Measurements from ENCODE around the gene RAB8B. TPM values are rescaled to one million over a fixed set of nuclear protein-coding genes. Genes with fewer than 3 reads are reported as not detected.

The RAB8B gene
- total RNA-seq, 1 experiment from 2014 or later: 33.8 TPM

DNA sequence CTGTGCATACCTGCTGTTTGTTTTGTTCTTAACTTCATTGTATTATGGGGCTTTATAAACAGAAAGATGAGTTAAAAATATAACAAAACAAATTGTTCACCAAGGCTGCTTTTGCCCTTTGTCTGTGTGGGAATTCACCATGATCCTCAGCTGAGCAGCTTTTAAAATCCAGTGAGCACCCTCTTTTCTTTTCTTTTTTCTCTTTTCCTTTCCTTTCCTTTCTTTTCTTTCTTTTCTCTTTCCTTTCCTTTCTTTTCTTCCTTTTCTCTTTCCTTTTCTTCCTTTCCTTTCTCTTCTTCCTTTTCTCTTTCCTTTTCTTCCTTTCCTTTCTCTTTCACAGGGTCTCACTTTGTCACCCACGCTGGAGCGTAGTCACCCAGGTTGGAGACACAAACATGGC lies 38.3 kb downstream of the RAB8B start:
- Mint-ChIP-seq H3K27me3 (ENCODE audit: low read depth) (no peaks in the 10 kb centered on the region), H3K9me3 (no peaks in the 10 kb centered on the region), H3K36me3 (ENCODE audit: insufficient read depth in 1 of 3, low read depth in 3 of 3) (no peaks in the 10 kb centered on the region), H3K4me3 (no peak overlapping the region), H3K4me1 (peaks cover 9 to 15% of the 10 kb centered on the region in 2 experiments), H3K27ac (peak overlapping the region in 2 of 3 experiments; percentile 58 to 74; a peak in 5 of 7 replicates)
- no peak for DNase-seq
- no peak overlapping the region for H3K27ac ChIP-seq (ENCODE audit: insufficient read length, low read depth, low read length)
- H2AK5ac ChIP-seq (ENCODE audit: insufficient read length, low read length): no peak overlapping the region
- H3K4ac ChIP-seq (ENCODE audit: low read depth, low read length): no peak overlapping the region
- TF ChIP-seq, protein P1, sequence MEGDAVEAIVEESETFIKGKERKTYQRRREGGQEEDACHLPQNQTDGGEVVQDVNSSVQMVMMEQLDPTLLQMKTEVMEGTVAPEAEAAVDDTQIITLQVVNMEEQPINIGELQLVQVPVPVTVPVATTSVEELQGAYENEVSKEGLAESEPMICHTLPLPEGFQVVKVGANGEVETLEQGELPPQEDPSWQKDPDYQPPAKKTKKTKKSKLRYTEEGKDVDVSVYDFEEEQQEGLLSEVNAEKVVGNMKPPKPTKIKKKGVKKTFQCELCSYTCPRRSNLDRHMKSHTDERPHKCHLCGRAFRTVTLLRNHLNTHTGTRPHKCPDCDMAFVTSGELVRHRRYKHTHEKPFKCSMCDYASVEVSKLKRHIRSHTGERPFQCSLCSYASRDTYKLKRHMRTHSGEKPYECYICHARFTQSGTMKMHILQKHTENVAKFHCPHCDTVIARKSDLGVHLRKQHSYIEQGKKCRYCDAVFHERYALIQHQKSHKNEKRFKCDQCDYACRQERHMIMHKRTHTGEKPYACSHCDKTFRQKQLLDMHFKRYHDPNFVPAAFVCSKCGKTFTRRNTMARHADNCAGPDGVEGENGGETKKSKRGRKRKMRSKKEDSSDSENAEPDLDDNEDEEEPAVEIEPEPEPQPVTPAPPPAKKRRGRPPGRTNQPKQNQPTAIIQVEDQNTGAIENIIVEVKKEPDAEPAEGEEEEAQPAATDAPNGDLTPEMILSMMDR (conservative IDR thresholded peaks at IDR 0.05): no peak
- H3K23me2 ChIP-seq (ENCODE audit: insufficient read length, low read depth, low read length, poor library complexity, severe bottlenecking): no peaks in the 10 kb centered on the region
- H3K23ac ChIP-seq (ENCODE audit: insufficient read length, low read depth, low read length): no peak overlapping the region
- H3K79me1 ChIP-seq (ENCODE audit: insufficient read depth, low read depth, low read length, poor library complexity, severe bottlenecking): peaks cover 5% of the 10 kb centered on the region
- no peak overlapping the region for H3K18ac ChIP-seq (ENCODE audit: insufficient read length, low read depth, low read length)
- H2BK120ac ChIP-seq (ENCODE audit: low read depth, low read length, poor library complexity, severe bottlenecking): no peak overlapping the region
- H4K8ac ChIP-seq (replicated peaks; ENCODE audit: insufficient read length, low read depth, low read length): no peak overlapping the region
- no peak overlapping the region for H3K56ac ChIP-seq (ENCODE audit: insufficient read length, low read depth, low read length)
- H3K4me2 ChIP-seq (ENCODE audit: insufficient read depth, insufficient read length, low read length): no peak overlapping the region
- no peak overlapping the region for H3K14ac ChIP-seq (ENCODE audit: insufficient read depth, low read length)
- H3K79me2 ChIP-seq (ENCODE audit: insufficient read depth, low read length): no peaks in the 10 kb centered on the region
- H2BK12ac ChIP-seq (ENCODE audit: insufficient read length, low read depth, low read length): no peak overlapping the region
- H3K27me3 ChIP-seq (ENCODE audit: insufficient read depth, low read length): no peaks in the 10 kb centered on the region
- H2BK20ac ChIP-seq (ENCODE audit: low read depth, low read length, poor library complexity, severe bottlenecking): no peak overlapping the region
- H2BK5ac ChIP-seq (ENCODE audit: insufficient read length, low read length): no peak overlapping the region
- H2BK15ac ChIP-seq (ENCODE audit: low read depth, low read length): no peak overlapping the region
- H3K9ac ChIP-seq (ENCODE audit: extremely low read depth, insufficient read length, low read length): no peak overlapping the region
- no peaks in the 10 kb centered on the region for H3K4me1 ChIP-seq (ENCODE audit: insufficient read depth, low read length)
- H4K20me1 ChIP-seq (ENCODE audit: control insufficient read depth, insufficient read depth, insufficient read length): no peaks in the 10 kb centered on the region
- no peak overlapping the region for H3T11ph ChIP-seq (ENCODE audit: low read length)
- H2AFZ ChIP-seq (ENCODE audit: low read length): no peak overlapping the region
- no peaks in the 10 kb centered on the region for H3K9me3 ChIP-seq (ENCODE audit: control insufficient read depth, low read depth, low read length)
- WGBS (ENCODE audit: extremely low coverage, insufficient read length, low lambda C conversion rate): no CpG with 5 or more reads among the region's 2 CpGs
- no peak overlapping the region for H4K91ac ChIP-seq (ENCODE audit: insufficient read length, low read depth, low read length)
- no peak overlapping the region for H4K5ac ChIP-seq (ENCODE audit: insufficient read length, low read depth, low read length)

All from H9 (cell line).